Esophagus squamous epithelium (tissue), 5 donors: ENCODE results near the gene TCAF1. TPM values are rescaled to one million over a fixed set of nuclear protein-coding genes. Genes with fewer than 3 reads are reported as not detected.

Experiments
- DNase-seq: peaks from one replicate; lab custom pipeline; 2025; lab: John Stamatoyannopoulos, UW
- H3K27ac ChIP-seq, 4 donors: fragments of 200-600 bp; sonication (generic); one replicate each; pipeline ENCODE4 v1.5.1; 2016 to 2019; ENCODE audit warnings: mild to moderate bottlenecking in 1 of 4
- H3K27me3 ChIP-seq, 4 donors: fragments of 200-600 bp; sonication (generic); 1 replicate in 3 of 4; 2 replicates in 1 of 4; pipeline versions ENCODE4 v1.5.1 to v1.6.0; 2017 to 2021; ENCODE audit warnings: antibody characterized with exemption in 1 of 4
- H3K36me3 ChIP-seq, 3 donors: fragments of 200-600 bp; sonication (generic); one replicate each; pipeline ENCODE4 v1.5.1; 2016 to 2019
- H3K4me1 ChIP-seq, 3 donors: fragments of 200-600 bp; sonication (generic); one replicate each; pipeline ENCODE4 v1.5.1; 2017 to 2019
- H3K4me3 ChIP-seq, 4 donors: fragments of 200-600 bp; sonication (generic); 1 replicate in 3 of 4; 2 replicates in 1 of 4; pipeline ENCODE4 v1.5.1; 2016 to 2019; ENCODE audit warnings: mild to moderate bottlenecking in 2 of 4, moderate library complexity in 1 of 4
- H3K9me3 ChIP-seq, 3 donors: fragments of 200-600 bp; sonication (generic); one replicate each; pipeline ENCODE4 v1.5.1; 2016 to 2019
- CTCF ChIP-seq, 6 experiments: fragments of 450-650 bp in 4 of 6; fragments of 200-600 bp in 2 of 6; sonication (generic) in 2 of 6; IDR thresholded peaks; one replicate each; pipeline ENCODE4 v1.5.1; 2016 to 2019; ENCODE audit warnings: antibody characterized with exemption in 6 of 6, mild to moderate bottlenecking in 4 of 6, moderate library complexity in 4 of 6
- POLR2A ChIP-seq, 4 donors: fragments of 450-650 bp; IDR thresholded peaks; one replicate each; pipeline ENCODE4 v1.6.1; 2017; ENCODE audit warnings: antibody characterized with exemption in 4 of 4, mild to moderate bottlenecking in 4 of 4, moderate library complexity in 3 of 4
- WGBS, 2 donors: methylation state at CpG; one replicate each; pipeline ENCODE4 v1.1.5; 2018; 5-methylcytosine and 5-hydroxymethylcytosine counted together
- intact Hi-C: fragments of 100-400 bp; cut with DNase I; formaldehyde crosslinking; loops from one replicate; pipeline ENCODE4 v1.15.0; 2022
- total RNA-seq, 4 donors: library from RNA; depleted of rRNA; stranded (reverse); fragments of >200 nt; gene quantifications; one replicate each; pipeline ENCODE4 v1.1.0, GENCODE V29; 2016
- donor health status: DM: yes; HTN: yes; CAD: no.

The TCAF1 gene
- total RNA-seq, 4 donors from 2014 or later = 8.1 to 25.4 (median 13.2) TPM

DNA sequence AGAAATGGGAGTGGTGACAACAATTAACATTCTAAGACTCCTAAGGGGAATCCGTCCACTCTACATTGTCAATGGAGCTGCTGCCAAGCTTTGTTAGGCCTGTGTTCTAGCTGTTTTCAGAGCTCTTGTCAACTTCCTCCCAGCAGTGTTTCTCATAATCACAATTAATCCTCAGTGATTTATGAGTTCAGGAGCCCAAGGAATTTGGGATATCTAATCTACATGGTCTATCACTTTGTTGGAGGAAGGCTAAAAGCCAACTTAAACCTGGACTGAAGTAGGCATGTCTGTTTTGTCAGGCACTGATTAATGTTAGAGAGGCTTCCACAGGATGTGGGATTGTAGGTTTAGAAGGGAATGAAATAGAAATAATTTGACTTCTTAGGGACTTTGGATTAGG lies 22.9 kb upstream of the TCAF1 start:
- H3K27ac ChIP-seq = no peak overlapping the region
- H3K36me3 ChIP-seq = no peaks in the 10 kb centered on the region
- TF ChIP-seq POLR2A (IDR thresholded peaks at IDR 0.05) (no peak), CTCF (IDR thresholded peaks at IDR 0.05) (no peak)
- no peaks in the 10 kb centered on the region for H3K4me1 ChIP-seq
- intact Hi-C loops = no loop called here
- H3K27me3 ChIP-seq = no peaks in the 10 kb centered on the region
- no peak for DNase-seq
- H3K9me3 ChIP-seq = no peaks in the 10 kb centered on the region
- WGBS, 2 donors = 44 to 55% methylated on average over 1 of the region's 1 CpG
- H3K4me3 ChIP-seq = no peak overlapping the region

DNA sequence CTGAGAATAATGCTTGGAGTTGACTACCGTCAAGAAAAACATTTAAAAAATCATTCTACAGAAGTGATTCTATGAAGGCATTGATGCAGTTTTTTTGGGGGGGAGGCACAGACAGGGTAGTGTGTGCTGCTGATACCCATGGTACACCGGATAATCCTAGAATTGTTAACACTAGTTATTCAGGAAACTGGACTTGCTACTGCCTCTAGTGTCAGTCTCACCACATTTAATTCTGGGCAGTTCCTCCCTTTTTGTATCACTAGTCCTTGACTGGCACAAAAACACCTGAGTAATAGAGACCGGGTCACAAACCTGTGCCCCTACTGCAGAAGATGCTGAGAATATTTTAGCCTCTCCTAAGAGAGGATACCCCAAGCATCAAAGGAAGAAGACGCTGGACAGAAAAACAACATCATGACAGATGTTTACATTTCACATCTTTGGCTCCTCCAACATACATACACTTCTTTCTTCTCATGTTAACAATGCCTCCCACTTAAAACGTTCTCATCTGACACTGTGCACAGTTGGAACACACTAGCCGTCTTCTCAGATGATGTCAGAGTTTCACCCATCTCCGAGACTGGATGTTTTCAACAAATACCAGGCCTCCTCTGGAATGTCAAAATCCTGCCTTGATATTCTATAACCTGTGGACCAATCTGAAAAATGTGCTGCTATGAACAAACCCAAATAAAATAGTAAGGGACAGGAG lies 13.1 kb upstream of the TCAF1 start:
- no peak for DNase-seq
- intact Hi-C loops = no loop called here
- no peak for TF ChIP-seq CTCF (IDR thresholded peaks at IDR 0.05)
- no peak for TF ChIP-seq POLR2A (IDR thresholded peaks at IDR 0.05)
- Histone ChIP-seq H3K27ac (no peak overlapping the region), H3K27me3 (no peaks in the 10 kb centered on the region), H3K9me3 (no peaks in the 10 kb centered on the region), H3K4me3 (no peak overlapping the region), H3K36me3 (no peaks in the 10 kb centered on the region), H3K4me1 (peaks cover 0 to 3% (median 0%) of the 10 kb centered on the region in 3 donors)
- 49 to 59% methylated on average over 7 of the region's 7 CpGs for WGBS, 2 donors

DNA sequence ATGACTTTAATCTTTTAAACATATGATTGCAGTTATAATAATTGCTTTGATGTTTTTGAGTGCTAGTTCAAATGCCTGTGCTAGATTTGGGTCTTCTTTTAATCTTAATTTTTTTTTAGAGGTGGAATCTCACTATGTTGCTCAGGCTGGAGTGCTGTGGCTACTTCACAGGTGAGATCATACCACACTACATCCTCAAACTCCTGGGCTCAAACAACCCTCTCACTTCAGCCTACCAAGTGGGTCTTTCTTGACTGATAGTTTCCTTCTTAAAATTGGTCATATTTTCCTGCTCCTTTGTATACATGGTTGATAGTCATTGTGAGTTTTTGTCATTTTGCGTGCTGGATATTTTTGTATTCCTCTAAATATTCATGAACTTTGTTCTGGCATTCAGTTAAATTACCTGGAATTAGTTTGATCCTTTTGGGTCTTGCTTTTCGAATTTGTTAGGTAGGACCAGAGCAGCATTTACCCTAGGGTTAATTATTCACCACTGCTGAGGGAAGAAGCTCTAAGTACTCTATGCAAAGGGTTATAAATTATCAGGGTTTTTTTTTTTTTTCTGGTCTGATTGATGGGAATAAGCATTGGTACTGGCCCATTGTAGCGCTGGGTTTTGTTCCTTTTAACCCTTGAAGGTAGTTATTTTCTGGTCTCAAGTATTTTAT lies 12.1 kb upstream of the TCAF1 start:
- intact Hi-C loops = no loop called here
- 57 to 60% methylated on average over 3 of the region's 3 CpGs for whole genome bisulfite sequencing, 2 donors

GRCh38 chr7:143910473-143911248 lies 8.7 kb upstream of the TCAF1 start:
- no peak for DNase-seq
- no peak overlapping the region for H3K4me3 ChIP-seq
- WGBS, 2 donors = 48 to 52% methylated on average over 3 of the region's 3 CpGs
- no peak overlapping the region for H3K27ac ChIP-seq
- no peaks in the 10 kb centered on the region for H3K9me3 ChIP-seq
- TF ChIP-seq POLR2A (IDR thresholded peaks at IDR 0.05) (no peak), CTCF (IDR thresholded peaks at IDR 0.05) (no peak)
- intact Hi-C loops = no loop called here
- no peaks in the 10 kb centered on the region for H3K27me3 ChIP-seq
- H3K36me3 ChIP-seq = no peaks in the 10 kb centered on the region
- H3K4me1 ChIP-seq = peaks cover 0 to 3% (median 0%) of the 10 kb centered on the region in 3 donors

More for the DNA sequence above, 12.1 kb upstream of the TCAF1 start:
- H3K4me1 ChIP-seq = peaks cover 0 to 3% (median 0%) of the 10 kb centered on the region in 3 donors
- H3K4me3 ChIP-seq = no peak overlapping the region
- H3K27ac ChIP-seq = no peak overlapping the region
- TF ChIP-seq POLR2A (IDR thresholded peaks at IDR 0.05) (no peak), CTCF (IDR thresholded peaks at IDR 0.05) (no peak)
- no peaks in the 10 kb centered on the region for H3K36me3 ChIP-seq
- H3K9me3 ChIP-seq = no peaks in the 10 kb centered on the region
- DNase-seq = no peak
- no peaks in the 10 kb centered on the region for H3K27me3 ChIP-seq
